GM19193 (cell line): ENCODE results near the gene AS3MT.

ENCODE experiments used
- POLR2A ChIP-seq: IDR thresholded peaks from 4 replicates; pipeline ENCODE4 v1.6.1; 2011; ENCODE audit not compliant: insufficient read depth, insufficient read length; ENCODE audit errors: extremely low read depth

AS3MT gene

GRCh38 chr10:102856758-102857424 lies 12.4 kb upstream of the AS3MT start:
- TF ChIP-seq POLR2A = no peak

DNA sequence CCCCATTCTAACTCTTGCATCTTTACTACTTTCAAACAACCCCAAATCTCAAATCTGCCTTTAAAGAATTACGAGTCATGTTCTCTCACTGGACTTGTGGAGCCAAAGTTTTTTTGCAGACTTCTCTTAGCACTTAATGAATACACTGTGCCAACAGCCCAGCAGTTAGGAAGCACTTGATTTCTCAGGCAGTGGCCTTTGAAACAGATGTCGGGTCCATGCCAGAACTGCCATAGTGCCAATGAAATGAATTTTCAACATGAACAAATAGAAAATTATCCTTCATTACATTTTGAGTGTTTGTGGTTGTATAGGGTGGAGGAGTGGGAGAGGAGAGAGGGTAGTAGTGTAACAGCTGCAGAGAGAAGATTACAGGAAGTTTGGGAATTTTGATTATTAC lies 9.4 kb upstream of the AS3MT start:
- TF ChIP-seq POLR2A = no peak

DNA sequence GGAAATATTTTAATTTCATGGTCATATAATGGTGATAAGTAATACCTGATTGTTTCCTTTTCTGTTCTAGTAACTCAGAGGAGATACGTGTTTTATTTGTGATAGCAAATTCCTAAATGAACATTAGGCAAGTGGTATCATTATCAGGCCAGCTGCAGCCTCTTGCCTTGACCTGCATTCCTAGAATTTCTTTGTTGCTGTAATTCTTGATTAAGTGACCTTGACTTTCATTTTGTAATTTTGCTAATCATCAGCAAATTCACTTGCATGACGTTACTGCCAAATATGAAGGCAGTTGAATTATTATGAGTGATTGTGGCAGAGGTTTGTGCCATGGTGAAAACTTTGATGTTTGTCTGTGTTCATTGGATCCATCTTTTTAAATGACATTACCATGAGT lies 5.6 kb upstream of the AS3MT start:
- no peak for TF ChIP-seq POLR2A

GRCh38 chr10:102865620-102866019 lies 3.6 kb upstream of the AS3MT start:
- no peak for TF ChIP-seq POLR2A

- TF ChIP-seq POLR2A = no peak
These were observed 386 bp upstream of the AS3MT start for GRCh38 chr10:102868911-102869257.

DNA sequence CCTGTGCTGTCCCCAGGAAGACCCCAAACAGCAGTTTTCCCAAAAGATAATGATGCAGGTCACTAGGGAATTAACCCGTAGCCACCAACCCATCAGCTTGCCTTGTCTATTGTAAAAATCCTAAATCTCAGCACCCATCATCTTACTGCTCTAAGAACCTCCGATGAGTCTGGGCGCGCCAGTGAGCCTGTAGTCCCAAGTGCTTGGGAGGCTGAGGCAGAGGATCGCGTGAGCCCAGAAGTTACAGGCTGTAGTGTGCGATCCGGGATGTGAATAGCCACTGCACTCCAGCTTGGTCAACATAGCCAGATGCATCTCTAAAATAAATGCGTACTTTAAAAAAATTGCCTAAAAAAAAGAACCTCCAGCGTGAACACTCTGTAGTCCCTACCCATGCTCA lies 951 bp downstream of the AS3MT start:
- no peak for TF ChIP-seq POLR2A

- TF ChIP-seq POLR2A = no peak
These were observed 2.9 kb downstream of the AS3MT start for GRCh38 chr10:102872163-102872562.

DNA sequence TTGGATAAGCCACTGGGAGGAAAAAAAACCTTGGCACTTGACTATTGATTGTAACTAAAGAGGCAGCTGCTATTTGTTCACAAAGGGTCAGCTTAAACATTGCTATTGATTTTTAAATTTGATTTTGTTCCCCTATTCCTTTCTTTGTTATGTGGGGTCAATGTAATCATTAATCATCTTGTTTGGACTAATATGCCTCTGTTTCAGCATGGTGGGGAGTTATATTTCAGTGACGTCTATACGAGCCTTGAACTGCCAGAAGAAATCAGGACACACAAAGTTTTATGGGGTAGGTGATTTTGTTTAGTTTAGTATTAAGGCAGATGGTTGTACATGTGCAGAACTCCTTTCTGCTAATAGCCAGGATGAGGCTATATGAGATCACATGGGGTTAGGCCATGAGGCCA lies 7.5 kb downstream of the AS3MT start:
- TF ChIP-seq POLR2A = no peak

DNA sequence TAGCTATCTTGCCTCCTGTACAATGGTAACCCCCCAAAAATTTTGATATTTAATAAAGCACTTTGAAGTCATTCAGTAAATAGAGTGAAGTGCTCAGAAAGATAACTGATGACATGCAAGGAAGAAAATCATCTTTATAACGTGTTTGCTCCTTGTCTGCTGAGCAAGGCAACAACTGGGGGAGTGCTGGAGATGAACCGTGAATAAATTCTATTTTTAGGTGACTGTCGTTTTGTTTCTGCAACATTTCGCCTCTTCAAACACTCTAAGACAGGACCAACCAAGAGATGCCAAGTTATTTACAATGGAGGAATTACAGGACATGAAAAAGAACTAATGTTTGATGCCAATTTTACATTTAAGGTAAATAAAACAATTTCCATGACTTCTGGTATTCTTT lies 9.4 kb downstream of the AS3MT start:
- TF ChIP-seq POLR2A = no peak

DNA sequence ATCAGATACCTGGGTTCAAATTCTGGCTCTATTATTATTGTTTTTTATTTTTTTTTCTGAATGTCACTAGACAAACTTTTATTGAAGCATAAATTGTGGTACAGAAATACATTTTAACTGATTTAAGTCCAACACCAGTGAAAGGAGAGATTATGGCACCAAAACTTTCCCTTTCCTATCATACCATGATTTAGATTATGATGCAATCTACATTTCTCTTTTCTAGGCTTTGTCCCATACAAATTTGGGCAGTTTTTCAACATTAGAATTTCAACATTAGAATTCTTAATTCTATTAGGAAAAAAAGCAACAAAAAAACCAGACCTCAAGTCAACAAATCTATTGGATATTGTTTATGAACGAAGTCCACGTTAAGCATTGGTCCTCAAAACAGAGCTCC lies 11.0 kb downstream of the AS3MT start:
- TF ChIP-seq POLR2A = no peak

- TF ChIP-seq POLR2A = no peak
These were observed 18.8 kb downstream of the AS3MT start for GRCh38 chr10:102888048-102888447.

GRCh38 chr10:102894466-102895213 lies 25.4 kb downstream of the AS3MT start:
- TF ChIP-seq POLR2A = no peak

DNA sequence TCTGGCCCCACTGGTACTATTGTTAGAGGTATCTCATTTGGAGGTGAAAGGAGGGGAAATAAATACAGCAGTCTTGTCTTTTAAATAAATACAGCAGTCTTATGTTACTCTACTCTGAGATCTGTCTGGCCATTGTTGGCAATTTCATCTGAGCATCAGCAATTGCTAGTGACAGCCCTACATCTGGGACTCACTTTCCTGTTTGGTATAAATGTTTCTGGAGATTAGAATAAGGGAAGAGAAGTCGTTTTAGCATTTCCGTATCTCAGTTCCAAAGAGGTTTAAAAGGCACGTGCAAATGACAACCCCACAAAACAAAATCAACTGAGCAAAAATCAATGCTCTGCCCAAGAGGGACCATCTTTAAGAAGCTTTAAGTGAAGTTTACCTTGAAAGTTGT lies 30.7 kb downstream of the AS3MT start:
- TF ChIP-seq POLR2A = no peak

GRCh38 chr10:102904346-102904745 lies 35.1 kb downstream of the AS3MT start:
- TF ChIP-seq POLR2A = no peak

DNA sequence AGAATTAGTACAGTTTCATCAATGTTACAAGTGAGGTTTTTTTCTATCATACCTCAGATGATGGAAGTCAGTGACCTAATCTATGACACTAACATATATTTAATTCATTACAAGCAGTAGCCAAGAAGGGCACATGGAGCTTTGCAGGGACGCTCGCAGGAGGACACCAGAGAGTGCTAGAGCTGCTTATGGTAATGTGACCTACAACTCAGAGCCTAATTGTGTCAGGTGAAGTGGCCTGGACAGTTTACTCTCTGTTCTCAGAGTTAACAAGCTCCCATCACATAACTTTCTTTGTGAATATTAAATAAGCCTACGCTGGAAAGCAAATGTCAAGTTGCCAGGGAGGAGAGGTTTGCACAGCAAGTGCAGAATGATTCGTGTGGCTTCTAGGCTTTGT lies 37.2 kb downstream of the AS3MT start:
- TF ChIP-seq POLR2A = no peak

DNA sequence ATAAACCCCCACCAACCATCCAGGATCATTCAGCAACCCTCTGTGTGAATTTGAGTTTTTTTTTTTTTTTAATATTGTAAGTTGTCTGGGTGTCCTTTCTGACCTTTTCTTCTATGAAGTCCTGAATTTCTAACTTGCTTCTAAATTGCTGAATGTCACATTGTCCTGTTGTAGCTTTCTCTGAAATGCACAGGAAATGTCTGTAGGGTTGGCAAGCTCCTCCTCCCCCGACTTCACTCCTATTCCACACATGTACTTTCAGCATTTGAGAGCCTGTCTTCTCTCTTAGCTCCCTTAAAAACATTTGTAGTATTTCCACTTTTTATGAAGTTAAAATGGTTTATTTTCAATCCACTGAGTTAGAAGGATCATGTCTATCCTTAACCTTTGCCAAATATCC lies 45.5 kb downstream of the AS3MT start:
- TF ChIP-seq POLR2A = no peak
